Measurements from ENCODE around the gene UFD1. TPM values are rescaled to one million over a fixed set of nuclear protein-coding genes. Genes with fewer than 3 reads are reported as not detected.

Gene UFD1
- total RNA-seq, 1 donor from 2014 or later, result 41.8 TPM

DNA sequence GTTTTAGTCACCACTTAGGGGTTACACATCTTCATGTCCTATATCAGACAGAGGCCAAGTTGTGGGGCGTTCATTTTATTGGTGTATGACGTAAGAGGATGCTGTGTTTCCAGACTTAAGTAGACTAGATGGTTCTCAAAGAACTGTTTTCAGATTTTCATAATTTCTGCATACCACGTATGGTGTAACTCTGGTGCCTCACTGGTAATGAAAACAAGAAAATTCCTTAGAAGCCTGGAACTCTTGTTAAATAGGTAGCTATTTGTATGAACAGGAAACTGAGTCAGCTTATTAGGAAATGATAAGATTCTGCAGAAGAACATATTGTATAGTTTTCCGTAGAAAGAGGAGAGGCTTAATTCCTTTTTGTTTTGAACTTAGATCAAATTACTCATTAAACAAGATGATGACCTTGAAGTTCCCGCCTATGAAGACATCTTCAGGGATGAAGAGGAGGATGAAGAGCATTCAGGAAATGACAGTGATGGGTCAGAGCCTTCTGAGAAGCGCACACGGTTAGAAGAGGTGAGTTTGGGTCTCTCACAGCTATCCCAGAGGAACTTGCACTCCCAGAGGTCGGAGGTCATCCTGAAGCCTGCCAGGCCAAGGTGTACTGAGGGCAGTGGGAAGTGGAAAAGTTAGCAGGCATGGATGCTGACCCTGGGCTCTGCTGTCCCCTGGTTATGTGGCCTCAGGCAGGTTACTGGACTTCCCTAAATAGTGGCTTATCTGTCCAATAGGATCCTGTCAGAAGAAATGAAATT, 4.7 kb upstream of the UFD1 start:
- TF ChIP-seq CTCF (IDR thresholded peaks at IDR 0.05; ENCODE audit: borderline replicate concordance), result no peak
- Histone ChIP-seq H3K27me3 (ENCODE audit: low read depth) (no peaks in the 10 kb centered on the region), H3K4me3 (no peak overlapping the region), H3K36me3 (no peaks in the 10 kb centered on the region), H3K9me3 (replicated peaks) (no peaks in the 10 kb centered on the region), H3K4me1 (peaks cover 11% of the 10 kb centered on the region), H3K27ac (replicated peaks) (peak overlapping the region; percentile 45)
- intact Hi-C loops (cut with micrococcal nuclease), result no loop called here
- DNase-seq, result no peak

GRCh38 chr22:19482297-19482696, 3.3 kb upstream of the UFD1 start:
- Histone ChIP-seq H3K27me3 (ENCODE audit: low read depth) (no peaks in the 10 kb centered on the region), H3K36me3 (no peaks in the 10 kb centered on the region), H3K9me3 (replicated peaks) (no peaks in the 10 kb centered on the region), H3K4me1 (peaks cover 24% of the 10 kb centered on the region), H3K27ac (replicated peaks) (no peak overlapping the region), H3K4me3 (no peak overlapping the region)
- DNase-seq, result no peak
- intact Hi-C loops (cut with micrococcal nuclease), result no loop called here
- no peak for TF ChIP-seq CTCF (IDR thresholded peaks at IDR 0.05; ENCODE audit: borderline replicate concordance)

DNA sequence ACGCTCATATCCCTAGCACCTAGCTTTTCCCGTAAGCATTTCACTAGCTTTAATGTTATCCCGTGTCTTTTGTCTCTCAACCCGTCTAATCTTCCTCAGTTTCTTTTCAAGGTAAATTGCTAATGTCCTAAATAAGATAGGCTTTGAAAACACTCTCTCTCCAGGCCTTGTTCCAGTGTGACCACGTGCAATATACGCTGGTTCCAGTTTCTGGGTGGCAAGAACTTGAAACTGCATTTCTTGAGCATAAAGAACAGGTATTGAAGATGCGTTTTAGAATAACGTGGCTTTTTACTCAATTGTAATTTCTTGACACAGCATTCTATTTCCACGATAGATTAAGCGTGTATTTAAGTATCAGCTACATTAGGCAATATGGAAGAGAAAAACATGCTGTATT, 1.8 kb upstream of the UFD1 start:
- Histone ChIP-seq H3K36me3 (no peaks in the 10 kb centered on the region), H3K27me3 (ENCODE audit: low read depth) (no peaks in the 10 kb centered on the region), H3K27ac (replicated peaks) (no peak overlapping the region), H3K4me3 (no peak overlapping the region), H3K9me3 (replicated peaks) (no peaks in the 10 kb centered on the region), H3K4me1 (peaks cover 39% of the 10 kb centered on the region)
- no peak for TF ChIP-seq CTCF (IDR thresholded peaks at IDR 0.05; ENCODE audit: borderline replicate concordance)
- intact Hi-C loops (cut with micrococcal nuclease), result no loop called here
- no peak for DNase-seq

DNA sequence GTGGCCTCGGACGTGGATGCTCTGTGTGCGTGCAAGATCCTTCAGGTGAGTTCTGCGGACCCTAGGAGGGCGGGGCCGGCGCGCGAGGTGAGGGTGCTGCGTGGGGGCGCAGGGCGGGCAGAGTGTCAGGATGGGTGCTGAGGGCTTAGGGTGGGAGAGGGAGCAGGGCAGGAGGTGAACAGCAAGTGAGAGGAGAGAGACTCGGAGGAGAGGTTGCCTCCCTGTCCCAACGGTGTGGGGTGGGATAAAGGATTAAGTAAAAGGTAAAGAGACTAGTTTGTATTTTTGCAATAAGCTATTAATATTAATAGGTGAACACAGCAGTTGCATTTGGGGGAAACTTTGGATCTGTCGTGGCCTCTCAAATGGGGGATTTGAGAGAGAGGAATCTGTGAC, 1.2 kb upstream of the UFD1 start:
- Histone ChIP-seq H3K9me3 (replicated peaks) (no peaks in the 10 kb centered on the region), H3K4me3 (peak overlapping the region; percentile 90), H3K36me3 (peaks cover 5% of the 10 kb centered on the region), H3K27ac (replicated peaks) (no peak overlapping the region), H3K27me3 (ENCODE audit: low read depth) (no peaks in the 10 kb centered on the region), H3K4me1 (peaks cover 44% of the 10 kb centered on the region)
- DNase-seq, result no peak
- TF ChIP-seq CTCF (IDR thresholded peaks at IDR 0.05; ENCODE audit: borderline replicate concordance), result no peak
- intact Hi-C loops (cut with micrococcal nuclease), result no loop called here

DNA sequence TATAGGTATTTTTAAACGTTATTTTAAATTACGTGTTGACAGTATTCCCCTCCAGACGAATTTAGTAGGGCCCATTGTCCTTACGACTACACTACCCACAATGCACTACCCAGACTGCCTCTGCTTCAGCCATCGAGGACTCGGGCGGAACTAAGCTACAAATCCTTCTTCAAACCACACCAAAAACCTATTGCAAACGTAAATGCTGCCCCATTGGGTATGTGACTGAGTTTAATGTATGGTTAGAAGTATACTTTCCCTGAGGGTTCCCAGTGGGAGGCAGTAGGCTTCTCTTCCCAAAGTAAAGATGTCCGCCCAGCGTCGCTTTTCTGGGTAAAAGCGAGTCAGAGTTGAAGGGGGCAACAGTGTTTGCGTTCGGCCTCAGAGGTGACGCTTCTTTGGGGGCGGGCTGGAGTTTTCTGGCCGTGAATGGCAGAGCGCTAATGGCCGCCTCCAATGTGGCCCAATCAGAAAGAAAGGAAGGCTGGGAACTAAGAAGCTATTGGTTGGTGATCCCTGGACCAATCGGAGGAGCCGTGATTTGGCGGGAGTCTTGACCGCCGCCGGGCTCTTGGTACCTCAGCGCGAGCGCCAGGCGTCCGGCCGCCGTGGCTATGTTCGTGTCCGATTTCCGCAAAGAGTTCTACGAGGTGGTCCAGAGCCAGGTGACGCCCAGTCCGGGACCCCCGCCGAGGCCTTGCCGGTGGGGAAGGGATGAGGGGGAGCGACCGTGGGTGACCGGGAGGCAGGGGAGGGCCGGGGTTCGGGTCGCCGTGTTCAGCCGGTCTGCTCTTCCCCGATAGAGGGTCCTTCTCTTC, 571 bp upstream of the UFD1 start, which contains the start of gene CDC45:
CDC45 (plus strand) TSS at position 566 of the 818 bp plus-strand sequence; CDS start at position 615, 49 bp downstream.
- peak; percentile 96 for DNase-seq
- H3K27ac ChIP-seq (replicated peaks), result peak within 1 kb of the TSS; percentile 98
- no peaks in the 10 kb centered on the region for H3K9me3 ChIP-seq (replicated peaks)
- no peak for TF ChIP-seq CTCF (IDR thresholded peaks at IDR 0.05; ENCODE audit: borderline replicate concordance)
- H3K27me3 ChIP-seq (ENCODE audit: low read depth), result no peaks in the 10 kb centered on the region
- peaks cover 11% of the 10 kb centered on the region for H3K36me3 ChIP-seq
- H3K4me3 ChIP-seq, result peak within 1 kb of the TSS; percentile 90
- H3K4me1 ChIP-seq, result peaks cover 44% of the 10 kb centered on the region
- intact Hi-C loops (cut with micrococcal nuclease), result no loop called here

Measured in left ventricle myocardium inferior (tissue), 1 donor.